ENCODE measurements around the gene PTPRT. TPM values are rescaled to one million over a fixed set of nuclear protein-coding genes. Genes with fewer than 3 reads are reported as not detected.

Gene PTPRT
- total and polyA plus RNA-seq, 12 donors: 0.05 to 0.34 (median 0.16) TPM; not detected in 1

- intact Hi-C loops (cut with DNase I): no loop called here
- H3K36me3 ChIP-seq (replicated peaks in 1 of 2): no peaks in the 10 kb centered on the region
- H3K9me3 ChIP-seq (replicated peaks in 1 of 3): no peaks in the 10 kb centered on the region
- no peak overlapping the region for H3K4me3 ChIP-seq
- DNase-seq: peak in 1 of 7 donors; percentile 26
- no peak overlapping the region for H3K27ac ChIP-seq
- H3K27me3 ChIP-seq: no peaks in the 10 kb centered on the region
- 0 to 20% (median 13%) methylated on average over 2 of the region's 2 CpGs for WGBS, 4 donors
- no peaks in the 10 kb centered on the region for H3K4me1 ChIP-seq (replicated peaks in 1 of 2)
- TF ChIP-seq, protein P1, sequence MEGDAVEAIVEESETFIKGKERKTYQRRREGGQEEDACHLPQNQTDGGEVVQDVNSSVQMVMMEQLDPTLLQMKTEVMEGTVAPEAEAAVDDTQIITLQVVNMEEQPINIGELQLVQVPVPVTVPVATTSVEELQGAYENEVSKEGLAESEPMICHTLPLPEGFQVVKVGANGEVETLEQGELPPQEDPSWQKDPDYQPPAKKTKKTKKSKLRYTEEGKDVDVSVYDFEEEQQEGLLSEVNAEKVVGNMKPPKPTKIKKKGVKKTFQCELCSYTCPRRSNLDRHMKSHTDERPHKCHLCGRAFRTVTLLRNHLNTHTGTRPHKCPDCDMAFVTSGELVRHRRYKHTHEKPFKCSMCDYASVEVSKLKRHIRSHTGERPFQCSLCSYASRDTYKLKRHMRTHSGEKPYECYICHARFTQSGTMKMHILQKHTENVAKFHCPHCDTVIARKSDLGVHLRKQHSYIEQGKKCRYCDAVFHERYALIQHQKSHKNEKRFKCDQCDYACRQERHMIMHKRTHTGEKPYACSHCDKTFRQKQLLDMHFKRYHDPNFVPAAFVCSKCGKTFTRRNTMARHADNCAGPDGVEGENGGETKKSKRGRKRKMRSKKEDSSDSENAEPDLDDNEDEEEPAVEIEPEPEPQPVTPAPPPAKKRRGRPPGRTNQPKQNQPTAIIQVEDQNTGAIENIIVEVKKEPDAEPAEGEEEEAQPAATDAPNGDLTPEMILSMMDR (IDR thresholded peaks at IDR 0.05): no peak
- TF ChIP-seq POLR2A (IDR thresholded peaks at IDR 0.05): no peak
Measured at GRCh38 chr20:42790111-42790510, 399.6 kb downstream of the PTPRT start.

DNA sequence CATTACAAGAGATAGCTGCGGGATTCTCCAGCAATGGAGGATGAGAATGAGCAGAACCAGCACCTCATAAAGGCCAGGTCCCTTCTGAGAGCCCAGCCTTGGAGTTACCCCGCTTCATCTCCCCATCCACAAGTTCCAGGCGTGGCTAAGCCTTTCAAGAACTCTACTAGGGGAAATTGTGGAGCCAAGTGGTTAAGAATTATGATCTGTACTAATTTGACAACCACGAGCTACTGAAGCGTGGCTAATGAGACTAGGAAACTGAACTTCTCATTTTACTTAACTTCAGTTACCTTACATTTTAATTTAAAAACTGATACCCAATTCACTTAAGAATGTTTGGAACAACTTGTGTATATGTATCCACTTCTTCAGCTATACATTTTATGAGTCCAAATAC, 401.0 kb downstream of the PTPRT start:
- WGBS, 4 donors: 53 to 73% (median 64%) methylated on average over 4 to 5 of the region's 5 CpGs
- H3K27me3 ChIP-seq: no peaks in the 10 kb centered on the region
- intact Hi-C loops (cut with DNase I): no loop called here
- TF ChIP-seq, protein P1 (IDR thresholded peaks at IDR 0.05): no peak
- TF ChIP-seq POLR2A (IDR thresholded peaks at IDR 0.05): no peak
- H3K36me3 ChIP-seq (replicated peaks in 1 of 2): no peaks in the 10 kb centered on the region
- no peak for DNase-seq
- H3K4me3 ChIP-seq: no peak overlapping the region
- H3K9me3 ChIP-seq (replicated peaks in 1 of 3): no peaks in the 10 kb centered on the region
- H3K27ac ChIP-seq: no peak overlapping the region
- no peaks in the 10 kb centered on the region for H3K4me1 ChIP-seq (replicated peaks in 1 of 2)

- Histone ChIP-seq H3K36me3 (replicated peaks in 1 of 2) (no peaks in the 10 kb centered on the region), H3K4me1 (replicated peaks in 1 of 2) (no peaks in the 10 kb centered on the region), H3K9me3 (replicated peaks in 1 of 3) (no peaks in the 10 kb centered on the region), H3K27ac (no peak overlapping the region), H3K4me3 (no peak overlapping the region), H3K27me3 (no peaks in the 10 kb centered on the region)
- TF ChIP-seq, protein P1 (IDR thresholded peaks at IDR 0.05): no peak
- TF ChIP-seq POLR2A (IDR thresholded peaks at IDR 0.05): no peak
- WGBS, 4 donors: 55 to 73% (median 66%) methylated on average over 4 of the region's 4 CpGs
- intact Hi-C loops (cut with DNase I): no loop called here
- DNase-seq: no peak
Measured at GRCh38 chr20:42785041-42785440, 404.7 kb downstream of the PTPRT start.

- intact Hi-C loops (cut with DNase I): no loop called here
- Histone ChIP-seq H3K4me3 (no peak overlapping the region), H3K4me1 (replicated peaks in 1 of 2) (no peaks in the 10 kb centered on the region), H3K27me3 (no peaks in the 10 kb centered on the region), H3K27ac (no peak overlapping the region), H3K36me3 (replicated peaks in 1 of 2) (no peaks in the 10 kb centered on the region), H3K9me3 (replicated peaks in 1 of 3) (no peaks in the 10 kb centered on the region)
- TF ChIP-seq, protein P1 (IDR thresholded peaks at IDR 0.05): no peak
- no peak for TF ChIP-seq POLR2A (IDR thresholded peaks at IDR 0.05)
- WGBS, 4 donors: 74 to 88% (median 81%) methylated on average over 1 of the region's 1 CpG
- no peak for DNase-seq
Measured at GRCh38 chr20:42779216-42779615, 410.5 kb downstream of the PTPRT start.
